GM20431 (cell line): ENCODE data around the gene GTF3C5.
"Not testable (repeated sequence)": the region's sequence is repeated elsewhere in the genome, so short reads cannot be mapped to it uniquely, and the experiment has no call there.

Experiments used
- in situ Hi-C: fragments of 300-500 bp; cut with MseI, MboI; formaldehyde crosslinking; loops from one replicate; pipeline ENCODE4 v1.15.0; 2020; ENCODE audit warnings: low sequenced_read_pairs; ENCODE audit not compliant: unreplicated experiment

GTF3C5 gene

DNA sequence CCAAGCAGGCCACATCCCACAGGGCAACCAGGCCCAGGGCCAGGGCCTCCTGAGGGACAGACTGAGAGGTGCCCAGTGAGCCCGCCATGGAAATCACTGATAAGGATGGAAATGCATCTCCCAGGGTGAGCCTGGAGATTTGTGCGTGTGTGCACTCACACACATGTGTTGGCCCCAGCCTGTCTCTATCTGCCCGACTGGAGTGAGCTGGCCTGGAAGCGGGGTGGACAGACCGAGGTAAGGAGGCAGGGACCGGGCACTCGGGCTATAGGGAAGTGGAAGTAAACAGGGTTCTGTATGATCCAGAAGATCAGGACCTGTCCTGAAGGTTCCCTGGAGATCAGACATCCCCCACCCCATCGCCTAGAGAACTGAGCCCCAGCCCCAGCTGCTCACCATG, 34.9 kb upstream of the GTF3C5 start:
- in situ Hi-C loops, result no loop called here

GRCh38 chr9:132996526-132996925, 34.3 kb upstream of the GTF3C5 start:
- in situ Hi-C loops, result no loop called here

GRCh38 chr9:132997591-132997990, 33.2 kb upstream of the GTF3C5 start:
- in situ Hi-C loops, result no loop called here

DNA sequence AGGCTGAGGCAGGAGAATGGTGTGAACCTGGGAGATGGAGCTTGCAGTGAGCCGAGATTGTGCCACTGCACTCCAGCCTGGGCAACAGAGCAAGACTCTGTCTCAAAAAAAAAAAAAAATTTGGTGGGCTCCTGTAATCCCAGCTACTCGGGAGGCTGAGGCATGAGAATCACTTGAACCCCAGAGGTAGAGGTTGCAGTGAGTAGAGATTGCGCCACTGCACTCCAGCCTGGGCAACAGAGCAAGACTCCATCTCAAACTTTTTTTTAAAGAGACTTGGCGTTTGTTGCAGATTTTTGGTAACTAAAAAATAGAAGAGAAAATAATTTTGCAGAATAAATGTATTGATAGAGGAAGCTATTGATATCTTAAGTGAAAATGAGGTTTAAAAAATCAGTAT, 32.6 kb upstream of the GTF3C5 start:
- in situ Hi-C loops, result not testable (repeated sequence)

DNA sequence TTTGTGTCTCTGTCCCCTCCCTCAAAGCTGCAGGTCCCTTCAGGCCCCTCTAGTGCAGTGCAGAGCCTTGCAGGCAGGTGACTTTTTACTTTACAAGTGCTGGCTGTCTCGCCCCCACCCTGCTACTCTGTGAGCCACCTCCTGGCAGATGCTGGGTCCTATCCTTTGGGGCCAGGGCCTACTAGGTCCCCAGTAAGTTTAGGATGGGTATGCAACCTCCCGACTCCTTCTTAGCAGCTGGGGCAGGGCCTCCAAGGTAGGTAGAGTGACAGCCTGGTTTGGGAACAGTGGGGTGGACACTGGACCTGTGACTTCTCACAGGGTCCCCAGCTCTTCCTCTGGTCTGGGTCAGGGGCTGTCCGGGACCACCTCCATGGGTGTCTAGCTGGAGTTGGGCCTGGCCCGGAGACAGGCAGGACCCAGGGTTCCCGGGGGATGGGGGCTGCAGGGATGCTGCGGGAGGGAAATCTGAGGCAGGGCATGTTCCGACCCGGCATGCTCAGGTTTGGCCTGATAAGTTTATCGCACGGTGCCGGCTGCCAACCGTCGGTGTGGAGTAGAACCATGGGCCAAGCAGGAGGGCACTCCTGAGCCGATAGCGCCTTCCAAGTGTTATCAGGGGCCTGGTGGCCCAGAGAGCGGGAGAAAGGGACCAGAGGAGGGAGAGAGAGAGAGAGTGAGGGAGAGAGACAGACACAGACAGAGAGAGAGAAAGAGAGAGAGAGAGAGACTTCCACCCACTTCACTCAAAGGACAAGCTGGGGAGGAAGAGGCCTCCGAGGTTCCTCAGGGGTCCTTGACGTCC, 31.8 kb upstream of the GTF3C5 start:
- in situ Hi-C loops, result no loop called here

DNA sequence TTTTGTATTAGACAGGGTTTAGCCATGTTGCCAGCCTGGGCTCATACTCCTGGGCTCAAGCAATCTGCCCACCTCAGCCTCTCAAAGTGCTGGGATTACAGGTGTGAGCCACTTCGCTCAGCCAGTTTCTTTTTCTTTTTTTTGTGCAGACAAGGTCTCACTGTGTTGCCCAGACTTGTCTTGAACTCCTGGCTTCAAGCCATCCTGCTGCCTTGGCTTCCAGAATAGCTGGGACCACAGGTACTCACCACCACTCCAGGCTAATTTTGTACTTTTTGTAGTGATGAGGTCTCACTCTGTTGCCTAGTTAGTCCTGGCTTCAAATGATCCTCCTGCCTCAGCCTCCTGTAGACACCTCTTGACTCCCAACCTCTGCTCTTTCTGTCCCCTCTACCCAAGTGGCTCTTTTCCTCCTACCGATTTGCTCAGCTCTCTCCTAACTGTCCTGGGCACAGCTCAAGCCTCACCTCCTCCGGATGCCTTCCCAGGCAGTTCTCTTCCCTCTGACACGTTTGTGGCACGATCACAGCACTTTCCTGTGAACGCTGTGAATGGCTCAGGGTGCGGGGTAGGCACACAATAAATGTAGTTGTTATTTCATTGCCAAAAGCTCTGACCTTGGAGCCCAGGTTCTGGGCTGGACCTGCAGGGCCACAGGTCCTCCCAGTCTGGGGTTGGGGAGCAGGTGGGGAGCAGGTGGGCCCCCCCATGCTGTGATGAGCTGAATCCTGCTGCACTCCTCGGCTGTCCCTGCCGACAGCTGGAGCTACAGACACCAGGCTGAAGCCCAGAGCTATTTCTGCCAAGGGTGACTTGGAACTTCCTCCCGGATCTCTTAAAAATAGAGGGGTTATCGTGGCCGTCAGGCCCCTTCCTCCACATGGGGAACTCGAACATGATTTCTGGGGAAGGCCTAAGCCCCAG, 28.4 kb upstream of the GTF3C5 start:
- in situ Hi-C loops, result no loop called here

DNA sequence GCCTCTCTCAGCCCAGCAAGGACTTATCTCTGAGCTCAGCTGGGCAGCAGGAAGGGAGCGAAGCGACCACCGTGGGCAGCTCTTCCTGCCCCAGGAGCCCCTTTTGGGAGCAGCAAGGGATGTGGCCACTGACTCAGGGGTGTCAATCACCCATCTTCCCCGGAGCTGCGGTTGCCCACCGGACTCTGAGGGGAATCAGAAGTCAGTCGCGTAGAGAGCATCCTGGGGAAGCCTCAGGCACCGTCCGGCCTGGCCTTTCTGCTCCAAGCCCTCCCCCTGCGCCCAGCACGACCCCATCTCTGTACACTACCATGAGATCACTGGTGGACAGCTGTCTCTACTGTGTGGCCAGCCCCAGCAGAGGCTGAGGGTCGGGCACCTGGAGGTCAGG, 27.7 kb upstream of the GTF3C5 start:
- in situ Hi-C loops, result no loop called here

DNA sequence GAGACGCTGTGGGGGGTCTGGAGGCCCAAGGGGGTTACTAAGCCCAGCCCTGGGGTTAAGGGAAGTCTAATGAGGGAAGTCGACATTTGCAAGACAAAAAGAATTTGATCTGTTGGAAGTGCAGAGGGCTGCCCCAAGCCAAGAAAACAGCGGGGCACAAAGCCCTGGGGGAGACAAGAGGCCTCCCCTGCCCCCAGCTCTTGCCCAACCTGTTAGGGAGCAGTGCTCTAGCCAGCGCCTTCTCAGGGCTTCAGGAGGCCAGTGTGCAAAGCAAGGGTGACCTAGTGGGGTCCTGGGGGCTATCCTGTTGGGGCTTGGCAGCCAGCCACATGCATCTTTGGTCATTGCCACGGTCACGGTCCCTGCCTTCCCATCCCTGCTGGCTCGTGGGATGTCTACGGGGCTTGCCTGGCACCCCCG, 27.1 kb upstream of the GTF3C5 start:
- in situ Hi-C loops, result no loop called here

- in situ Hi-C loops, result no loop called here
Measured at GRCh38 chr9:133004091-133004998, 26.5 kb upstream of the GTF3C5 start.

DNA sequence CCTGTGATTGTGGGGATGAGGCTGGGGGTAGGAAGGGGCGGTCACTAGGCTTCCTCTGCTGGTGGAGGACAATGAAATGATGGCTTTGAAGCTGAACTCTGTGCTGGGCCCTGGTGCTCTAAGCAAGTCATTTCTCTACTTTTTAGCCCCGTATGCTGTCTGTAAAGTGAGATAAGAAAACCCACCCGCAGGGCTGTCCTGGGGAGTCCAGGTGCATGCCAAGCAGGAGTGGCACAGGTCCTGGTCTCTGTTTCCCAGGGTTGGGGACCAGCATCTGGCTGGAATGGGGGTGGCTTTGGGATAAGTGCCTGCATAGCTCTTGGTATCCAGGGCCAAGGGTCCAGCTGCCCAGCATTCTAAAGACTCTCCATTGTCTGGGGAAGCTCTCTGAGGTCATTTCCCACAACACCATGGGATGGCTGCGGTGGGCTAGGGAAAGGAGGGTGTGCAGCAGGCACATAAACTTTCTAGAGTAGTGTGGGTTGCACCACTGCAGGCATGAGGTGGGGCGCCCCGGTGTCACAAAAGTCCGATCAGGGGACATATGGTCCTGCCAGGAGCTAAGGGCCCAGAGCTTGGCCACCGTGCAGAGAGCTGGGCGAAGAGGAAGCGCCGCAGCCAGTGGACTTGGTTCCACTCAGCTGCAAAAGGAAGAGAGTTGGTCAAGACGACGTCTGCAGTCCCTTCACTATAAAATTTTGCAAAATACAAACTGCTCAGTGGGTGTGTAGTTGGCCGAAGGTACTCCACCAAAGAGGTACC, 25.6 kb upstream of the GTF3C5 start:
- in situ Hi-C loops, result no loop called here

- in situ Hi-C loops, result no loop called here
Measured at GRCh38 chr9:133005957-133006356, 24.8 kb upstream of the GTF3C5 start.

DNA sequence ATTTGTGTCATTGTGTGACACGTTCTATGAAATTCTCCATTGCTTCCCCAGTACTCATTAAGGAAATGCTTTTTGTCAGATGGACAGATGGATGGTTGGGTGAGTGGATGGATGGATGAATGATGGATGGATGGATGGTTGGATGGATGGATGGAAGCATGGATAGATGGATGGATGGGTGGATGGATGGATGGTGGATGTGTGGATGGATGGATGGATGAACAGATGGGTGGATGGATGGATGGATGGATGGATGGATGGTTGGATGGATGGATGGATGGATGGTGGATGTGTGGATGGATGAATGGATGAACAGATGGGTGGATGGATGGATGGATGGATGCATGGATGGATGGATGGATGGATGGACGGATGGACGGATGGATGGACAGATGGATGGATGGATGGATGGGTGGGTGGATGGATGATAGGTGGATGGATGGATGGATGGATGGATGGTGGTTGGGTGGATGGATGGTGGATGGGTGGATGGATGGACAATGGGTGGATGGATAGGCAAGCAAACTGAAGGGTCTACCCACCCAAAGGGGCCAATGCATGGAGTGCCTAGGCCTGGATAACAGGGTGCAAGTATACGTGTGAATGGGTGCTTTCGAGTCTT, 24.0 kb upstream of the GTF3C5 start:
- in situ Hi-C loops, result no loop called here

DNA sequence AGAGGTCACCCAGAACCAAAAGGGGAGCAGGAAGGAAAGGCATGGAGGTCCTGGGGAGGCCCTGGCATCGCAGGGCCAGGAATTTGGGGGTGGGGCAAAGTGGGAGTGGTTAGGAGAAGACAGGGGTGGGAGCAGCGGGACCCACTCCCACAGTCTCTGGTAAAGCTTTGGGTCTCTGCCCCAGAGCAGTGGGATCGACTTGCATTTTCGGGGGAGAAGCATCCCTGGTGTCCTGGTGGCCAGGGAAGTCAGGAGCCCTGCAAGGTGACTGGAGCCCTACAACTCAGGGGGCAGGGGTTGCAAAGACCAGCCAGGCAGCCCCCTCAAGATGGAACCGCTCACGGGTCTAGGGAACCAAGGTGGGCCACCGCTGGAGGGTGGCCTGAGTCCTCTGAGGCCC, 22.4 kb upstream of the GTF3C5 start:
- in situ Hi-C loops, result no loop called here

GRCh38 chr9:133008824-133009223, 22.0 kb upstream of the GTF3C5 start:
- in situ Hi-C loops, result no loop called here

- in situ Hi-C loops, result no loop called here
Measured at GRCh38 chr9:133009906-133010582, 20.8 kb upstream of the GTF3C5 start.

DNA sequence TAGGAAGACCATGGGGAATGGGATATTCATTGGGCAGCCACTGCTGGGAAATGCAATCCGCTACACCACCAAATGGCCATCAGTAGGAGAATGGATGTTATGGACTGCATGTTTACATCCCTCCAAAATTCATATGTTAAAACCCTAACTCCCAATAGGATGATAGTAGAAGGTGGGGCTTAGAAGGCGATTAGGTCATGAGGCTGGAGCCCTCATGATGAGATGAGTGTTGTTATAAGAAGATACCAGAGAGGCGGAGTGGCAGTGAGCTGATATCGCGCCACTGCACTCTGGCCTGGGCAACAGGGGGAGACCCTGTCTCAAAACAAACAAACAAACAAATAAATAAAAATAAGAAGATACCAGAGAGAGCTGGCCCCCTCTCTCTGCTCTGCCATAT, 16.1 kb upstream of the GTF3C5 start:
- in situ Hi-C loops, result no loop called here

DNA sequence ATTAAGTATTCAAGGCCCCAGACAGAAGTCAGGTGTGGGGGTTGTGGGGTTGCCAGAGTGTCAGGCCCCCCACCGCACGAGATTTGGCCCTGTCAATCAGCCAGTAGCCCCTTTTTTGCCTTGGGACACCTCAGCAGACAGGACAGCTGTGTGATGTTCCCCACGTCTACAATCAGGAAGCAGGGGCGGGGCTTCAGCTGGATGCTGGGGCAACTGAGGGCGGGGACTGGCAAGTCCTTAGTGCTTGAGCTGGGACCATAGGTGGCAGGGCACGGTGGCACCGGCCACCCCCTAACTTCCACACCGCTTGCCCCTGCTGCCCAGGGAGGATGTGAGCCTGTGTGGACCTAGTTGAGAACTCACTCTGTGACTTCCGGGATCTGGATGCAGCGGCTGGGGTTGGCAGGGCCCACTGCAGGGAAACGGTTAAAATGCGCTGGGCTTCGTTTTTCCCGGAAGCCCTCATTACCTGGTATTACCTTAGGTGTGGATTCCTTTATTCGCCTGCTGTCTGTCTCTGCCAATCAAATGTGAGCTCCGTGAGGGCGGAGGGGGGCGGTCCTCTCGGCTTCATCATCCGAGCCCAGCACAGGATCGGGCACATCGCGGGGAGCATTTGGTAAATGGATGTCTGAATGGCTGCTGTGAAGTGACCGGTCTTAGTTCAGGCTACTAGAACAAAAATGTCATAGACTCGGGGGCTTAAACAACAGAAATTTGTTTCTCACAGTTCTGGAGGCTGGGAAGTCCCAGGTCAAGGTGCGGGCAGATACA, 7.5 kb upstream of the GTF3C5 start:
- in situ Hi-C loops, result no loop called here

- in situ Hi-C loops, result no loop called here
Measured at GRCh38 chr9:133026426-133026825, 4.4 kb upstream of the GTF3C5 start.
